Tibial artery (tissue), 4 donors: Measurements from ENCODE around the gene HDAC7.
A peak's percentile ranks its signal among the peaks of the same experiment; 100 is the strongest.

Experiments
- DNase-seq, 2 donors: peaks; one replicate each; pipeline ENCODE4 v3.0.0-alpha.2; 2019
- H3K27ac ChIP-seq, 2 donors: fragments of 200-600 bp; sonication (generic) in 1 of 2; 1 replicate in 1 of 2; 2 replicates in 1 of 2; pipeline ENCODE4 v1.5.1; 2018 to 2019; ENCODE audit warnings: mild to moderate bottlenecking in 1 of 2
- H3K27me3 ChIP-seq, 2 donors: fragments of 200-600 bp; sonication (generic) in 1 of 2; one replicate each; pipeline versions ENCODE4 v1.5.1 to v1.6.0; 2016 to 2019
- H3K36me3 ChIP-seq, 3 donors: fragments of 200-600 bp; sonication (generic) in 2 of 3; one replicate each; pipeline ENCODE4 v1.5.1; 2016 to 2019; ENCODE audit warnings: mild to moderate bottlenecking in 2 of 3
- H3K4me1 ChIP-seq, 4 donors: fragments of 200-600 bp; sonication (generic) in 2 of 4; 1 replicate in 3 of 4; 2 replicates in 1 of 4; pipeline ENCODE4 v1.5.1; 2016 to 2019
- H3K4me3 ChIP-seq, 2 donors: fragments of 200-600 bp; sonication (generic) in 1 of 2; 1 replicate in 1 of 2; 2 replicates in 1 of 2; pipeline ENCODE4 v1.5.1; 2018 to 2019; ENCODE audit warnings: mild to moderate bottlenecking in 2 of 2
- H3K9me3 ChIP-seq, 3 donors: fragments of 200-600 bp; sonication (generic) in 1 of 3; one replicate each; pipeline ENCODE4 v1.5.1; 2016 to 2019
- CTCF ChIP-seq, 2 experiments: fragments of 200-600 bp in 1 of 2; fragments of 450-650 bp in 1 of 2; IDR thresholded peaks; one replicate each; pipeline ENCODE4 v1.5.1; 2017 to 2019; ENCODE audit warnings: antibody characterized with exemption in 2 of 2, mild to moderate bottlenecking in 1 of 2, moderate library complexity in 1 of 2
- intact Hi-C: fragments of 100-400 bp; cut with DNase I; formaldehyde crosslinking; loops from one replicate; pipeline ENCODE4 v1.15.0; 2023; ENCODE audit warnings: low total_unique reads

Gene HDAC7

GRCh38 chr12:47819896-47820630 lies at the start of gene HDAC7:
HDAC7 (minus strand) TSS chr12:47819903; CDS start chr12:47819785, 118 bp downstream.
- no peak for TF ChIP-seq CTCF (IDR thresholded peaks at IDR 0.05)
- Histone ChIP-seq H3K4me3 (peak within 1 kb of the TSS; percentile 62 to 81), H3K4me1 (peaks cover 12 to 82% (median 77%) of the 10 kb centered on the region in 4 donors), H3K36me3 (no peaks in the 10 kb centered on the region), H3K27ac (peak within 1 kb of the TSS; percentile 91 to 99), H3K27me3 (no peaks in the 10 kb centered on the region), H3K9me3 (no peaks in the 10 kb centered on the region)
- DNase-seq, result peak; percentile 89 to 93
- intact Hi-C loops, result no loop called here

- peaks cover 0 to 12% (median 0%) of the 10 kb centered on the region in 3 donors for H3K36me3 ChIP-seq
- no peak overlapping the region for H3K4me3 ChIP-seq
- no peak overlapping the region for H3K27ac ChIP-seq
- H3K27me3 ChIP-seq, result no peaks in the 10 kb centered on the region
- intact Hi-C loops, result loop anchor here (5.0 kb wide), 1 partner anchor 64 kb away; no protein-coding TSS in a partner anchor
- H3K9me3 ChIP-seq, result no peaks in the 10 kb centered on the region
- peaks cover 0 to 25% (median 20%) of the 10 kb centered on the region in 4 donors for H3K4me1 ChIP-seq
- no peak for TF ChIP-seq CTCF (IDR thresholded peaks at IDR 0.05)
- DNase-seq, result peak in 1 of 2 donors; percentile 17
Observed at GRCh38 chr12:47868552-47869031, 48.9 kb upstream of the HDAC7 start.

- TF ChIP-seq CTCF (IDR thresholded peaks at IDR 0.05), result no peak
- Histone ChIP-seq H3K4me1 (peaks cover 0 to 25% (median 20%) of the 10 kb centered on the region in 4 donors), H3K36me3 (peaks cover 0 to 12% (median 0%) of the 10 kb centered on the region in 3 donors), H3K27ac (no peak overlapping the region), H3K4me3 (no peak overlapping the region), H3K27me3 (no peaks in the 10 kb centered on the region), H3K9me3 (no peaks in the 10 kb centered on the region)
- DNase-seq, result peak in 1 of 2 donors; percentile 22
- intact Hi-C loops, result loop anchor here (5.0 kb wide), 1 partner anchor 64 kb away; no protein-coding TSS in a partner anchor
Observed at GRCh38 chr12:47868041-47868440, 48.3 kb upstream of the HDAC7 start.

- TF ChIP-seq CTCF (IDR thresholded peaks at IDR 0.05), result no peak
Observed at GRCh38 chr12:47867495-47867941, 47.8 kb upstream of the HDAC7 start.

GRCh38 chr12:47864646-47865235 lies 45.0 kb upstream of the HDAC7 start:
- no peaks in the 10 kb centered on the region for H3K27me3 ChIP-seq
- intact Hi-C loops, result loop anchor here (5.0 kb wide), 1 partner anchor 68 kb away; no protein-coding TSS in a partner anchor
- no peaks in the 10 kb centered on the region for H3K9me3 ChIP-seq
- no peak for TF ChIP-seq CTCF (IDR thresholded peaks at IDR 0.05)
- H3K4me3 ChIP-seq, result no peak overlapping the region
- H3K36me3 ChIP-seq, result peaks cover 0 to 19% (median 0%) of the 10 kb centered on the region in 3 donors
- H3K4me1 ChIP-seq, result peaks cover 0 to 12% (median 8%) of the 10 kb centered on the region in 4 donors
- peak in 1 of 2 donors; percentile 62 for DNase-seq
- no peak overlapping the region for H3K27ac ChIP-seq

More at GRCh38 chr12:47867495-47867941, 47.8 kb upstream of the HDAC7 start:
- Histone ChIP-seq H3K36me3 (peaks cover 0 to 12% (median 0%) of the 10 kb centered on the region in 3 donors), H3K27ac (no peak overlapping the region), H3K27me3 (no peaks in the 10 kb centered on the region), H3K4me3 (no peak overlapping the region), H3K9me3 (no peaks in the 10 kb centered on the region), H3K4me1 (peaks cover 0 to 25% (median 20%) of the 10 kb centered on the region in 4 donors)
- no peak for DNase-seq
- intact Hi-C loops, result loop anchor here (5.0 kb wide), 1 partner anchor 65 kb away; no protein-coding TSS in a partner anchor
